ENCODE results near the gene FCHO2. TPM values are rescaled to one million over a fixed set of nuclear protein-coding genes. Genes with fewer than 3 reads are reported as not detected.

FCHO2 gene
- total RNA-seq, 2 donors from 2014 or later, result 34.4 to 38.2 TPM

DNA sequence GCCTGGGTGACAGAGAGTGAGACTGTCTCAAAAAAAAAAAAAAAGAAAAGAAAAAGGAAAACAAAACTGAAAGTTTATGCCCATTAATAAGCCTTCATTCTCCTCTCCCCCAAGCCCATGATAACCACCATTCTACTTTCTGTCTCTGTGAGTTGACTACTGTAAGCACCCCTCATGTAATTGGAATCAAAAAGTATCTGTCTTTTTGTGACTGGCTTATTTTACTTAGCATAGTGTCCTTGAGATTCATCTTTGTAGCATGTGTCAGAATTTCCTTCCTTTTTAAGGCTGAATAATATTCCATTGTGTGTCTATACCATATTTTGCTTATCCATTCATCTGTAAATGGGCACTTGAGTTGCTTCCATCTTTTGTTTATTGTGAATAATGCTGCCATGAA is 150.5 kb downstream of the FCHO2 start:
- ATAC-seq (ENCODE audit: insufficient number of reproducible peaks, low FRiP score, low read depth) (no peak), DNase-seq (ENCODE audit: low spot score) (no peak)
- Histone ChIP-seq H3K36me3 (no peaks in the 10 kb centered on the region), H3K27ac (no peak overlapping the region), H3K4me3 (no peak overlapping the region), H3K4me1 (ENCODE audit: control insufficient read depth in 1 of 2, low read depth in 2 of 2) (no peaks in the 10 kb centered on the region), H3K27me3 (replicated peaks; ENCODE audit: insufficient read depth) (no peaks in the 10 kb centered on the region), H3K9me3 (no peaks in the 10 kb centered on the region)
- TF ChIP-seq, protein P1, sequence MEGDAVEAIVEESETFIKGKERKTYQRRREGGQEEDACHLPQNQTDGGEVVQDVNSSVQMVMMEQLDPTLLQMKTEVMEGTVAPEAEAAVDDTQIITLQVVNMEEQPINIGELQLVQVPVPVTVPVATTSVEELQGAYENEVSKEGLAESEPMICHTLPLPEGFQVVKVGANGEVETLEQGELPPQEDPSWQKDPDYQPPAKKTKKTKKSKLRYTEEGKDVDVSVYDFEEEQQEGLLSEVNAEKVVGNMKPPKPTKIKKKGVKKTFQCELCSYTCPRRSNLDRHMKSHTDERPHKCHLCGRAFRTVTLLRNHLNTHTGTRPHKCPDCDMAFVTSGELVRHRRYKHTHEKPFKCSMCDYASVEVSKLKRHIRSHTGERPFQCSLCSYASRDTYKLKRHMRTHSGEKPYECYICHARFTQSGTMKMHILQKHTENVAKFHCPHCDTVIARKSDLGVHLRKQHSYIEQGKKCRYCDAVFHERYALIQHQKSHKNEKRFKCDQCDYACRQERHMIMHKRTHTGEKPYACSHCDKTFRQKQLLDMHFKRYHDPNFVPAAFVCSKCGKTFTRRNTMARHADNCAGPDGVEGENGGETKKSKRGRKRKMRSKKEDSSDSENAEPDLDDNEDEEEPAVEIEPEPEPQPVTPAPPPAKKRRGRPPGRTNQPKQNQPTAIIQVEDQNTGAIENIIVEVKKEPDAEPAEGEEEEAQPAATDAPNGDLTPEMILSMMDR (IDR thresholded peaks at IDR 0.05), result no peak

DNA sequence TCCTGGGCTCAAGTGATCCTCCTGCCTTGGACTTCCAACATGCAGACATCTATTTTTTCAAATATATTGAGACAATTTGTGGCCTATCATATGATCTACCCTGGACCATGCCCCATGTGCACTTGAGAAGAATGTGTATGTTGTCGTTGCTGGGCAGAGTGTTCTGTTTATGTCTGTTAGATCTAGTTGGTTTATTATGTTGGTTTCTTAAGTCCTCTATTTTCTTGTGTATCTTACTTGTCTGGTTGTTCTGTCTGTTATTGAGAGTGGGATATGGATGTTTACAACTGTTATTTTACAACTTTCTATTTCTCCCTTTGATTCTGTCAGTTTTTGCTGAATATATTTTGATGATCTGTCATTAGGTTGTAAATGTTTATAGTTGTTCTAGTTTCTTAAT is 154.3 kb downstream of the FCHO2 start:
- ATAC-seq (ENCODE audit: insufficient number of reproducible peaks, low FRiP score, low read depth) (no peak), DNase-seq (ENCODE audit: low spot score) (no peak)
- H3K27ac ChIP-seq, result no peak overlapping the region
- no peaks in the 10 kb centered on the region for H3K4me1 ChIP-seq (ENCODE audit: control insufficient read depth in 1 of 2, low read depth in 2 of 2)
- H3K4me3 ChIP-seq, result no peak overlapping the region
- H3K36me3 ChIP-seq, result no peaks in the 10 kb centered on the region
- no peaks in the 10 kb centered on the region for H3K9me3 ChIP-seq
- TF ChIP-seq, protein P1 (IDR thresholded peaks at IDR 0.05), result no peak
- no peaks in the 10 kb centered on the region for H3K27me3 ChIP-seq (replicated peaks; ENCODE audit: insufficient read depth)

DNA sequence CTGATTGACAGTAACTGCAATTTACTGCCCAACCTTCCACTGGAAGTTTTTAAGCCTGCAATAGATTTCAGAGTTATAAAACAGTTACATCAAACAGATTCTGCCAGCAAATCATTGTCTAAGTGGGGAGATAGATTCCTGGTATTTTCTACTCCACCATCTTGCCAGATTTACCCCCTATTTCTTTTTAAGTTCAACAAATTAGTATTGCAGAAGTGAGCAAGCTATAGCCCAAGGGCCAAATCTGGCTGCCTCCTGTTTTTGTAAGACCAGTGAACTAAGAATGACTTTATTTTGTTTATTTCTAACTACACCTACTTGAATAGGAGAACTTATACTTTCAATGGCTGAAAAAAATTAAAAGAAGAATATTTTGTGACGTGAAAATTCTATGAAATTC is 155.7 kb downstream of the FCHO2 start:
- no peak overlapping the region for H3K4me3 ChIP-seq

DNA sequence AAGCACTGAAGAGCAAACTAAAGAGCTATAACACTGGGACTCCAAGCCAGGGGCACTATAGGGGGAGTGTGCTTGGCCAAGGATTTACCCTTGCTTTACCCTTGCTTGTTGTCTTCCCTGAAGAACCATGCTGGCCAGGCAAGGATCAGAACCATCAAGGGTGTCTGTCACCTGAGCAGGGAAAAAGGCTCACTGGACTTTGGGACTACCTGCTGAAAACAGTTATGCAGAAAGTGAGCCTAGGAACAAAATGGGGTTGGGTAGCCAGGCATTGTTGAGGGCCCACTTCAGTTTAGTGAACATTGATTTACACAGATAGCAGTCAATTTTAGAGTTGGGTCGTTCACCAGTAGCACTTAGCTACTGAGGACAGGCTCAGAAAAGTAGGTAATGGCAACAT is 156.5 kb downstream of the FCHO2 start:
- TF ChIP-seq, protein P1 (IDR thresholded peaks at IDR 0.05), result no peak
- H3K4me1 ChIP-seq (ENCODE audit: control insufficient read depth in 1 of 2, low read depth in 2 of 2), result no peaks in the 10 kb centered on the region
- DNase-seq (ENCODE audit: low spot score) (no peak), ATAC-seq (ENCODE audit: insufficient number of reproducible peaks, low FRiP score, low read depth) (no peak)
- H3K36me3 ChIP-seq, result no peaks in the 10 kb centered on the region
- no peaks in the 10 kb centered on the region for H3K9me3 ChIP-seq
- no peak overlapping the region for H3K27ac ChIP-seq
- no peaks in the 10 kb centered on the region for H3K27me3 ChIP-seq (replicated peaks; ENCODE audit: insufficient read depth)
- no peak overlapping the region for H3K4me3 ChIP-seq

More for the DNA sequence above, 155.7 kb downstream of the FCHO2 start:
- ATAC-seq (ENCODE audit: insufficient number of reproducible peaks, low FRiP score, low read depth) (no peak), DNase-seq (ENCODE audit: low spot score) (no peak)
- TF ChIP-seq, protein P1 (IDR thresholded peaks at IDR 0.05), result no peak
- Histone ChIP-seq H3K27ac (no peak overlapping the region), H3K4me1 (ENCODE audit: control insufficient read depth in 1 of 2, low read depth in 2 of 2) (no peaks in the 10 kb centered on the region), H3K36me3 (no peaks in the 10 kb centered on the region), H3K9me3 (no peaks in the 10 kb centered on the region), H3K27me3 (replicated peaks; ENCODE audit: insufficient read depth) (no peaks in the 10 kb centered on the region)

DNA sequence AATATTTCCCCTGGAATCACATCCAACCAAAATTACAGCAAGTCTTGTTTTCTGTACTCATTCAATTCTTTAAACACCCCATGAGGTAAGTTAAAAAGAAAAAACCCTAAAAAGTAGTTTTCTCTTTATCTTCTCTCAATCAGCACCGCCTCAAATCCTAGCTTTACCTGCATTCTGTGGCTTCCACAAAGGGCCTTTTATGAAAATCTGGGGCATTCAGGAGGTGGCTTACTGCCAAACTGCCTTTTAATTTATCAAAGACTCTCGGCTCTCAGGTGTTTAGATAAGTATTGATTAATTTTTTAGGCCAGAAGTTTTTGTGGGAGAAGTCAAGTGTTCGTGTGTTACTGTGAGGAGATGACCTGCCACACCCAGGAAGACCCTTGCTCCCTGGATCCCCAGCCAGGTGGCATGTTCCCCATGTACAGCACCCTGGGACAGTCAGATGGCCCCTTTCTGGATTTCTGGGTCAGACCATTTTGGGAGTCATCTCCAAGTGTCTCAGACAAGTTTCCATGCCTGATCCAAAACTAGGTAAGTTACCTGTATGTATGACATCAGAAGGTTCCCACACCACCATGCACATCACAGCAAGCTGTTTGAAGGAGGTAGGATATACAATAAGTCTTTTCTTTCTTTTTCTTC is 158.3 kb downstream of the FCHO2 start:
- ATAC-seq (ENCODE audit: insufficient number of reproducible peaks, low FRiP score, low read depth), result no peak
- H3K27me3 ChIP-seq (replicated peaks; ENCODE audit: insufficient read depth), result no peaks in the 10 kb centered on the region

More for the DNA sequence above, 158.3 kb downstream of the FCHO2 start:
- no peak for DNase-seq (ENCODE audit: low spot score)
- H3K36me3 ChIP-seq, result no peaks in the 10 kb centered on the region
- H3K4me1 ChIP-seq (ENCODE audit: control insufficient read depth in 1 of 2, low read depth in 2 of 2), result no peaks in the 10 kb centered on the region
- H3K9me3 ChIP-seq, result no peaks in the 10 kb centered on the region
- TF ChIP-seq, protein P1 (IDR thresholded peaks at IDR 0.05), result no peak
- no peak overlapping the region for H3K4me3 ChIP-seq
- H3K27ac ChIP-seq, result no peak overlapping the region

Data from thoracic aorta (tissue), 2 donors.